Stimulated activated naive CD8-positive, alpha-beta T cell treated with anti-CD3 and anti-CD28 coated beads, Interleukin-15, Interleukin-2, amounts not matched to agents 100 ng/mL and 50 ng/mL, for 24 hours (primary cell): Measurements from ENCODE around the gene PIK3R6.

Experiments
- H3K27ac Mint-ChIP-seq: one replicate; pipeline ENCODE4 v1.8.0; 2021; ENCODE audit warnings: mild to moderate bottlenecking, mixed read lengths
- H3K27me3 Mint-ChIP-seq: one replicate; pipeline ENCODE4 v1.8.0; 2021; ENCODE audit warnings: mixed read lengths
- H3K36me3 Mint-ChIP-seq: one replicate; pipeline ENCODE4 v1.8.0; 2021; ENCODE audit warnings: low read depth, mixed read lengths
- H3K4me1 Mint-ChIP-seq: one replicate; pipeline ENCODE4 v1.8.0; 2021; ENCODE audit warnings: low read depth, mixed read lengths
- H3K4me3 Mint-ChIP-seq: one replicate; pipeline ENCODE4 v1.8.0; 2021; ENCODE audit warnings: mild to moderate bottlenecking, mixed read lengths
- H3K9me3 Mint-ChIP-seq: one replicate; pipeline ENCODE4 v1.8.0; 2021; ENCODE audit warnings: mixed read lengths

Gene PIK3R6

DNA sequence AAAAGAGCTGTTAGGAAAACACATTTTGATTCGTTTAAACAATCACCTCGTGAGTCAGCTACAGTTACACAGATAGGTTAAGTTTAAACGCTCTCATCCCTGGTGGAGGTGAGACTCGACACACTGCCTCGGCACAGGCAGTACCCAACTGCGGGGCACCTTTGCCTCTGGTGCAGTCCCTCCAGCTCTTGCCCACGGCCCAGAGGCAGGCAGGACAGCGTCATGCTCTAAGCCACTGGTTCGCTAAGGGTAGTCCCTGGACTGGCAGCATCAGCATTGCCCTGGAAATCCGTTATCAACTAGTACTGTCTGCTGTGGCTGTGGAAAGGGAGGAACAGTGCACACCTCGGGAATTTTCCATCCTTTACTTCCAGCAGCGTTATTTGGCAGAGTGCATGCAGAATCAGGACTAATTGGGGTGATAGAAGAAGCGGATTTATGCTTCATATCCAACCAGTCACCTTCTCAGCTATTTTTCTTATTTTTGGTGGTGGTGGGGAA is 3.7 kb upstream of the PIK3R6 start:
- Mint-ChIP-seq H3K27ac (no peak overlapping the region), H3K27me3 (no peaks in the 10 kb centered on the region), H3K4me1 (peaks cover 41% of the 10 kb centered on the region), H3K4me3 (no peak overlapping the region), H3K36me3 (no peaks in the 10 kb centered on the region), H3K9me3 (no peaks in the 10 kb centered on the region)

GRCh38 chr17:8870406-8871040 is 3.0 kb upstream of the PIK3R6 start:
- Mint-ChIP-seq H3K4me3 (no peak overlapping the region), H3K27me3 (no peaks in the 10 kb centered on the region), H3K4me1 (peaks cover 41% of the 10 kb centered on the region), H3K27ac (no peak overlapping the region), H3K9me3 (no peaks in the 10 kb centered on the region), H3K36me3 (no peaks in the 10 kb centered on the region)

GRCh38 chr17:8869114-8869815 is 1.8 kb upstream of the PIK3R6 start:
- no peak overlapping the region for H3K4me3 Mint-ChIP-seq
- no peak overlapping the region for H3K27ac Mint-ChIP-seq
- H3K9me3 Mint-ChIP-seq, result no peaks in the 10 kb centered on the region
- peaks cover 34% of the 10 kb centered on the region for H3K4me1 Mint-ChIP-seq
- no peaks in the 10 kb centered on the region for H3K36me3 Mint-ChIP-seq
- no peaks in the 10 kb centered on the region for H3K27me3 Mint-ChIP-seq

GRCh38 chr17:8868529-8868951 is 1.1 kb upstream of the PIK3R6 start:
- Mint-ChIP-seq H3K27ac (no peak overlapping the region), H3K36me3 (no peaks in the 10 kb centered on the region), H3K4me1 (peaks cover 26% of the 10 kb centered on the region), H3K9me3 (no peaks in the 10 kb centered on the region), H3K27me3 (no peaks in the 10 kb centered on the region), H3K4me3 (no peak overlapping the region)

DNA sequence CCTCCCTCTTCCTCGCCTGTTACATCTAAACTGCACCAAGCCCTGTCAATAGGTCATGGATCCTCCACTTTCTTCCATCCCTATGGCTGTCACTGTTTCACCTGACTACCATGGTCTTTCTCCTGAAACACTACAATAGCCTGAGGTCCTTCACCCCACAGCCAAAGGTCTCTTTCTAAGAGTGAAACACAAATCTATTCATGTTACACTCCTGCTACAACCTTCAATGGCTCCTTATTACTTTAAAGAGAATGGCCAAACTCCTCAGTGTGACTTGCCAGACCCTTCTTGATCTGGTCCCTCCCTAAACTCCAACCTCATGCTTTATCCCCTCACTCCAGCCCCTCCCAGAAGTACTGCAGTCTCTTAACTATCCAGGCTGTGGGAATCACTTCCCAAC is 618 bp upstream of the PIK3R6 start:
- Mint-ChIP-seq H3K9me3 (no peaks in the 10 kb centered on the region), H3K4me3 (peak overlapping the region; percentile 6), H3K36me3 (no peaks in the 10 kb centered on the region), H3K27ac (no peak overlapping the region), H3K27me3 (no peaks in the 10 kb centered on the region), H3K4me1 (peaks cover 22% of the 10 kb centered on the region)

GRCh38 chr17:8865811-8866210 is 1.7 kb downstream of the PIK3R6 start:
- Mint-ChIP-seq H3K4me3 (no peak overlapping the region), H3K36me3 (no peaks in the 10 kb centered on the region), H3K9me3 (no peaks in the 10 kb centered on the region), H3K27me3 (no peaks in the 10 kb centered on the region), H3K27ac (no peak overlapping the region), H3K4me1 (peaks cover 36% of the 10 kb centered on the region)

DNA sequence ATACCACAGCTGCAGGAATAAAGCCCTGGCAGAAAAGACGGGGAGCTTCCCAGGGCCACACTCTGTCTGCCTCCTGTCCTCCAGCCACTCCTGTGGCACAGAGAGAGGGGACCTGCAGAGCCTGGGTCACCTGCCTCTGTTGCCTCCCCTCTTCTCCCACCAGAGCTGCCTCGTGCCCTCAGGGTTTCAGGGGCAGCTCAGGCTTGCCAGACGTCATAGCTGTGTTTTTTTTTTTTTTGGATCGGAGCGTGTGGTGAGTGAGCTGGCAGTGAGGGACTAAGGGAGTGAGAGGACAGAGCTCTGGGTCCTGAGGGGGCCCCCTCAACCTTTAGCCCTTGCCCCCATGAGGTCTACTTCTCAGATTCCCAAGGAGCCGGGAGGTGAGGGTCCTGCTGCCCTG is 2.1 kb downstream of the PIK3R6 start:
- Mint-ChIP-seq H3K27ac (no peak overlapping the region), H3K36me3 (no peaks in the 10 kb centered on the region), H3K4me3 (no peak overlapping the region), H3K4me1 (peaks cover 36% of the 10 kb centered on the region), H3K27me3 (no peaks in the 10 kb centered on the region), H3K9me3 (no peaks in the 10 kb centered on the region)

DNA sequence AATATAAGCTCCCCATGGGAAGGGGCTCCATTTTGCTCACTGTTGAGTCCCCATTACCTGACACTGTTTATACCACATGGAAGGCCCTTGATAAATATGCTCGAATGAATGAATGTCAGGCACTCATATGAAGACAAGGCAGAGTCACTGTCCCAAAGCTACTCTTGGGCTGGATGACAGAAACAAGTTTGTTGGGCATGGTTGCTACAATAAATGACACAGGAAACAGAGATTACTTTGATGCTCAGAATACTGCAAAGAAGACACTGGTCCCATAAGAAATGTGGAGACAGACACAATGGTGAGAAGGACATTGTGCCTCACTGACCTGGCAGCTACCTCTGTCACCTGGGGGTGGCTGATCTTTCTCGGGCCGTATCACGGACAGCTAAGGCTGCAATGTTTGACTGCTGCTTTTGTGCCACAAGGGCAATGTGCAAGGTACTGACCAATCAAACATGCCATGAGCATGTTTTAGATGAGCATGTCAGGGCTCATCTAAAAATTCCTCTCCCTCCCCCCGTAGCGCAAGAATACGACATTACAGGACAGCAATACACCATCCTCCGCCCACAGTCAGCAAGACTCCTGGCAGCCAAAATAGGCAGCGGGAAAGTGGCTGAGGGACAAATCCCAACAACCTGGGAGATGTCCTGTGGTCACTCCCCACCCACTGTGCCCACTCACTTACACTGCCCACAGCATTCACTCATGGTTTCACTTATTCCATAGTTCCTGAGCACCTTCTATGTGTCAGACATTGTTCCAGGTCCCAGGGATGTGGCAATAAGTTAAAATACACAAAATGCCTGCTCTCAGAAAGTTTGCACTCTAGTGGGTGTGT is 5.0 kb downstream of the PIK3R6 start:
- no peaks in the 10 kb centered on the region for H3K36me3 Mint-ChIP-seq
- no peaks in the 10 kb centered on the region for H3K9me3 Mint-ChIP-seq
- H3K27ac Mint-ChIP-seq, result no peak overlapping the region
- no peak overlapping the region for H3K4me3 Mint-ChIP-seq
- H3K27me3 Mint-ChIP-seq, result no peaks in the 10 kb centered on the region
- H3K4me1 Mint-ChIP-seq, result peaks cover 46% of the 10 kb centered on the region

DNA sequence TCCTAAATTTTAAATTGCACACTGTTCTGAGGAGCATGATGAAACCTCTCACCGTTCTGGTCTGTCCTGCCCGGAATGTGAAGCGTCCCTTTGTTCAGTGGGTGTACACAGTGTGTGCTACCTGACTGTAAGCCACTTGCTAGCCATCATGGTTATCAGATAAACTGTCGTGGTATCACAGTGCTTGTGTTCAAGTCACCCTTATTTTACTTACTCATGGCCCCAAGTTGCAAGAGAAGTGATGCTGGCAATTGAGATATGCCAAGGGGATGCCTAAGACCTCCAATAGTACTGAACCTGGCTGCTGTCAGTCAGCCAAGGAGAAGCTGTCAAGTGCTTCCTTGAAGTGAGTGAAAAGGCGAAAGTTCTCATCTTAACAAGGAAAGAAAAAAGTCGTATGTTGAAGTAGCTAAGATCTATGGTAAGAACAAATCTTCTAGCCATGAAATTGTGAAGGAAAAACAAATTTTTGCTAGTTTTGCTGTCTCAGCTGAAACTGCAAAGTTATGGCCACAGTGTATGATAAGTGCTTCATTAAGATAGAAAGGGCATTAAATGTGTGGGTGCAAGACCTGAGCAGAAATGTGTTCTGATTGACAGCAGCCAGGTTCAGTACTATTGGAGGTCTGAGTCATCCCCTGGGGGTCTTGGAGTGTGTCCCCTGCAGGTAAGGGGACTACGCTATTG is 5.8 kb downstream of the PIK3R6 start:
- H3K4me3 Mint-ChIP-seq, result no peak overlapping the region
- no peaks in the 10 kb centered on the region for H3K36me3 Mint-ChIP-seq
- peaks cover 47% of the 10 kb centered on the region for H3K4me1 Mint-ChIP-seq
- no peaks in the 10 kb centered on the region for H3K27me3 Mint-ChIP-seq
- no peaks in the 10 kb centered on the region for H3K9me3 Mint-ChIP-seq
- H3K27ac Mint-ChIP-seq, result no peak overlapping the region

DNA sequence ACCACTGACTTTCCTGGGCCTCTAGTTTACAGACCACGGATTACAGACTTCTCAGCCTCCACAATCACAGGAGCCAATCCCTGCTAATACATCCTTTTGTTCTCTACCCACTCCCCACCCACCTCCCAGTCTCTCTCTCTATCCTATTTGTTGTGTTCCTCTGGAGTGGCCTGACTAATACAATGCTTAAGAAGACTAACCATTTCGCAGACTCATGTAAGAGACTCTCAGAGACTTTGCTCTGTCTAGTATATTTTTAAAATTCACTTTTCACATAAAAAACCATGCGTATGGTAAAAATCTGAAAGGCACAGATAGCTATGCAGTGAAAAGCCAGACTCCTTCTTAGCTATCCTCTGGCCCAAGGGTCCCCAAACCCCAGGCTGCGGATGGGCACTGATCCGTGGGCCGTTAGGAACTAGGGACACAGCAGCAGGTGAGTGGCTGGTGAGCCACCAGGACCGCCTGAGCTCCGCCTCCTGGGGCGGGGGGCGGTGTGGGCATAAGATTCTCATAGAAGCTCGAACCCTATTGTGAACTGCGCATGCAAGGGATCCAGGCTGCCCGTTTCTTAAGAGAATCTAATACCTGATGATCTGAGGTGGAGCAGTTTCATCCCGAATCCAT is 7.6 kb downstream of the PIK3R6 start:
- Mint-ChIP-seq H3K9me3 (no peaks in the 10 kb centered on the region), H3K36me3 (no peaks in the 10 kb centered on the region), H3K4me1 (peaks cover 47% of the 10 kb centered on the region), H3K27me3 (no peaks in the 10 kb centered on the region), H3K4me3 (no peak overlapping the region), H3K27ac (peak overlapping the region; percentile 86)

GRCh38 chr17:8859027-8859803 is 8.3 kb downstream of the PIK3R6 start:
- Mint-ChIP-seq H3K36me3 (no peaks in the 10 kb centered on the region), H3K27ac (peak overlapping the region; percentile 86), H3K27me3 (no peaks in the 10 kb centered on the region), H3K4me1 (peaks cover 47% of the 10 kb centered on the region), H3K4me3 (peak overlapping the region; percentile 31), H3K9me3 (no peaks in the 10 kb centered on the region)

GRCh38 chr17:8857919-8858318 is 9.6 kb downstream of the PIK3R6 start:
- Mint-ChIP-seq H3K4me3 (peak overlapping the region; percentile 28), H3K27me3 (no peaks in the 10 kb centered on the region), H3K9me3 (no peaks in the 10 kb centered on the region), H3K36me3 (no peaks in the 10 kb centered on the region), H3K4me1 (peaks cover 47% of the 10 kb centered on the region), H3K27ac (peak overlapping the region; percentile 72)

- Mint-ChIP-seq H3K27ac (peak overlapping the region; percentile 53), H3K4me3 (no peak overlapping the region), H3K36me3 (no peaks in the 10 kb centered on the region), H3K4me1 (peaks cover 41% of the 10 kb centered on the region), H3K9me3 (no peaks in the 10 kb centered on the region), H3K27me3 (no peaks in the 10 kb centered on the region)
Measured at GRCh38 chr17:8856869-8857575, 10.5 kb downstream of the PIK3R6 start.
